CD4-positive, alpha-beta T cell (primary cell): ENCODE data around the gene SLC37A1. TPM values are rescaled to one million over a fixed set of nuclear protein-coding genes. Genes with fewer than 3 reads are reported as not detected.
"Not testable (repeated sequence)": the region's sequence is repeated elsewhere in the genome, so short reads cannot be mapped to it uniquely, and the experiment has no call there.

Experiments used
- ATAC-seq: fragments of 200-7000 bp; cut with Tn5 transposase; one replicate; pipeline ENCODE4 v1.10.0; 2022; ENCODE audit warnings: mild to moderate bottlenecking; ENCODE audit not compliant: poor library complexity
- CTCF ChIA-PET: fragments of 350-600 bp; sonication (Branson Sonifier 250); formaldehyde crosslinking; loops from one replicate; lab custom pipeline; 2021; ENCODE audit warnings: antibody characterized with exemption, inconsistent platforms; lab: Charles Lee
- POLR2A ChIA-PET: fragments of 350-600 bp; sonication (Branson Sonifier 250); formaldehyde crosslinking; loops from one replicate; lab custom pipeline; 2021; ENCODE audit warnings: antibody characterized with exemption, inconsistent platforms; lab: Charles Lee
- DNase-seq, 14 experiments: peaks; one replicate each; pipeline ENCODE4 v3.0.0-alpha.2; 2013 to 2020; ENCODE audit warnings: mixed read lengths in 2 of 14
- H3K27ac ChIP-seq, 2 donors: one replicate each; pipeline versions ENCODE4 v1.5.1 to v1.7.0; 2013; ENCODE audit warnings: low read length in 2 of 2, low read depth in 1 of 2, mild to moderate bottlenecking in 1 of 2
- H3K27me3 ChIP-seq, 2 experiments: 1 replicate in 1 of 2; 2 replicates in 1 of 2; pipeline versions ENCODE4 v1.6.1 to v1.7.0; 2013; ENCODE audit warnings: low read length in 2 of 2, control low read depth in 1 of 2, mild to moderate bottlenecking in 1 of 2, moderate library complexity in 1 of 2; ENCODE audit not compliant: insufficient read depth in 2 of 2, control insufficient read depth in 1 of 2
- H3K36me3 ChIP-seq: one replicate; pipeline ENCODE4 v1.6.1; 2013; ENCODE audit warnings: low read length, control low read depth; ENCODE audit not compliant: insufficient read depth
- H3K4me1 ChIP-seq: one replicate; pipeline ENCODE4 v1.6.1; 2013; ENCODE audit warnings: low read length, control low read depth; ENCODE audit not compliant: insufficient read depth
- H3K4me3 ChIP-seq: one replicate; pipeline ENCODE4 v1.5.1; 2013; ENCODE audit warnings: mild to moderate bottlenecking, low read length, moderate library complexity
- H3K9me3 ChIP-seq, 2 experiments: 1 replicate in 1 of 2; 2 replicates in 1 of 2; pipeline versions ENCODE4 v1.6.1 to v1.7.0; 2013; ENCODE audit warnings: low read length in 2 of 2, mild to moderate bottlenecking in 2 of 2, control low read depth in 1 of 2, moderate library complexity in 1 of 2; ENCODE audit not compliant: control insufficient read depth in 1 of 2, insufficient read depth in 1 of 2
- H3K27ac Mint-ChIP-seq: one replicate; pipeline ENCODE4 v1.8.0; 2020; ENCODE audit warnings: mixed read lengths
- H3K27me3 Mint-ChIP-seq: one replicate; pipeline ENCODE4 v1.8.0; 2021; ENCODE audit warnings: mixed read lengths
- H3K36me3 Mint-ChIP-seq: one replicate; pipeline ENCODE4 v1.8.0; 2021; ENCODE audit warnings: low read depth, mixed read lengths
- H3K4me1 Mint-ChIP-seq: one replicate; pipeline ENCODE4 v1.8.0; 2021; ENCODE audit warnings: low read depth, mixed read lengths
- H3K4me3 Mint-ChIP-seq: one replicate; pipeline ENCODE4 v1.8.0; 2020; ENCODE audit warnings: mild to moderate bottlenecking, mixed read lengths
- H3K9me3 Mint-ChIP-seq: one replicate; pipeline ENCODE4 v1.8.0; 2020; ENCODE audit warnings: mixed read lengths
- intact Hi-C, 2 experiments: fragments of 100-400 bp; cut with DNase I in 1 of 2; cut with micrococcal nuclease in 1 of 2; formaldehyde crosslinking; loops; one replicate each; pipeline versions ENCODE4 v1.15.1 to v1.9.0; 2023 to 2025; cut with DNase I, micrococcal nuclease
- total RNA-seq, 174 experiments: library from RNA in 2 of 174; stranded (reverse) in 2 of 174; gene quantifications; one replicate each; pipeline ENCODE4 v1.2.3 and lab custom pipeline; 2021 to 2026
- TF ChIP-seq, protein P1 (sequence below): fragments of 200-600 bp; IDR thresholded peaks from one replicate; pipeline ENCODE4 v1.8.0; 2022; ENCODE audit warnings: antibody characterized with exemption, mild to moderate bottlenecking

SLC37A1 gene
- total RNA-seq, 2 experiments from 2014 or later = 16.4 to 16.7 TPM

DNA sequence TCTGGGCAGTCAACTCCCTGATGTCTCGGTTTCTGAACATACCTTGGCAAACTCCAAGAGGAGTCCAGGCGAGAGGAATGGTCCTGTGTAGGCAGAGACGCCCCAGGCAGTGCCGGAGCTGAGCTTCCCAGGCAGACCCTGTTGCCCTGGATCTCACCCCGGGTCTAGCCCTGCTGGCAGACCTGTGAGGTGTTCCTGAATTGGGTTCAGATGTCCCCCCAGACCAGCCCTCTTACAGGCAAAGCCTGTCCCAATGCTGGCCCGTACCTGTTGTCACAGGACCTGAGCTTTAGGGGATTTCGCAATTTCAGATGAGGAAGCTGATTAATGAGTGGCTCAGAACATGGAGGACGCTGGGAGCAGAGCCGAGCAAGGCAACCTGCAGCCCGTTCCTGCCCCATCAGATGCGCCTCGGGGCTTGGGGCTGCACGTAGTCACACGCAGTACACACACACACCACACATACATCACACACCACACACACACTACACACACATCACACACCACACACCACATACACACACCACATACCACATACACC lies 101.2 kb downstream of the SLC37A1 start:
- ChIA-PET CTCF (no interaction called here), POLR2A (interaction anchor here (0.7 to 1.6 kb wide), 9 partner anchors 10 to 278 kb away, joined by 3 to 9 read pairs (median 6); partner anchors contain the start of genes NDUFV3, PDE9A and UBASH3A)
- Mint-ChIP-seq H3K36me3 (no peaks in the 10 kb centered on the region), H3K4me3 (no peak overlapping the region), H3K27ac (no peak overlapping the region), H3K4me1 (peaks cover 6% of the 10 kb centered on the region), H3K27me3 (no peaks in the 10 kb centered on the region), H3K9me3 (no peaks in the 10 kb centered on the region)
- no peaks in the 10 kb centered on the region for H3K27me3 ChIP-seq
- ATAC-seq (peak; percentile 66), DNase-seq (peak; percentile 26 to 87 (median 38))
- peaks cover 38% of the 10 kb centered on the region for H3K4me1 ChIP-seq
- TF ChIP-seq, protein P1, sequence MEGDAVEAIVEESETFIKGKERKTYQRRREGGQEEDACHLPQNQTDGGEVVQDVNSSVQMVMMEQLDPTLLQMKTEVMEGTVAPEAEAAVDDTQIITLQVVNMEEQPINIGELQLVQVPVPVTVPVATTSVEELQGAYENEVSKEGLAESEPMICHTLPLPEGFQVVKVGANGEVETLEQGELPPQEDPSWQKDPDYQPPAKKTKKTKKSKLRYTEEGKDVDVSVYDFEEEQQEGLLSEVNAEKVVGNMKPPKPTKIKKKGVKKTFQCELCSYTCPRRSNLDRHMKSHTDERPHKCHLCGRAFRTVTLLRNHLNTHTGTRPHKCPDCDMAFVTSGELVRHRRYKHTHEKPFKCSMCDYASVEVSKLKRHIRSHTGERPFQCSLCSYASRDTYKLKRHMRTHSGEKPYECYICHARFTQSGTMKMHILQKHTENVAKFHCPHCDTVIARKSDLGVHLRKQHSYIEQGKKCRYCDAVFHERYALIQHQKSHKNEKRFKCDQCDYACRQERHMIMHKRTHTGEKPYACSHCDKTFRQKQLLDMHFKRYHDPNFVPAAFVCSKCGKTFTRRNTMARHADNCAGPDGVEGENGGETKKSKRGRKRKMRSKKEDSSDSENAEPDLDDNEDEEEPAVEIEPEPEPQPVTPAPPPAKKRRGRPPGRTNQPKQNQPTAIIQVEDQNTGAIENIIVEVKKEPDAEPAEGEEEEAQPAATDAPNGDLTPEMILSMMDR = no peak
- peak overlapping the region; percentile 51 for H3K4me3 ChIP-seq
- intact Hi-C loops = loop anchor here in 1 of 2 experiments (1.0 to 5.0 kb wide), 2 partner anchors 16 to 202 kb away; no protein-coding TSS in a partner anchor
- H3K9me3 ChIP-seq = peaks cover 9 to 10% of the 10 kb centered on the region in 2 experiments
- no peaks in the 10 kb centered on the region for H3K36me3 ChIP-seq
- H3K27ac ChIP-seq = peak overlapping the region; percentile 0 to 55

DNA sequence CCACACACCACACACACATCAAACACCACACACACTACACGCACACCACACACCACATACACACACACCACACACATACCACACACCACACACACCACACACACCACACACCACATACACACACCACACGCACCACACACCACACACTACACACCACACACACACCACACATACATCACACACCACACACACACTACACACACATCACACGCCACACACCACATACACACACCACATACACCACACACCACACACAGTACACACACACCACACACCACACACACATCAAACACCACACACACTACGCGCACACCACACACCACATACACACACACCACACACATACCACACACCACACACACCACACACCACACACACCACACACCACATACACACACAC lies 101.7 kb downstream of the SLC37A1 start:
- H3K27ac Mint-ChIP-seq, ATAC-seq, H3K4me1 Mint-ChIP-seq, CTCF ChIA-PET, H3K27me3 ChIP-seq, DNase-seq, H3K36me3 Mint-ChIP-seq, H3K9me3 Mint-ChIP-seq, H3K36me3 ChIP-seq, H3K27me3 Mint-ChIP-seq, H3K4me3 Mint-ChIP-seq, intact Hi-C loops: not testable (repeated sequence)
- Histone ChIP-seq H3K27ac (peak overlapping the region in 1 of 2 donors; percentile 0), H3K4me3 (peak overlapping the region; percentile 51), H3K4me1 (peaks cover 37% of the 10 kb centered on the region), H3K9me3 (peaks cover 8 to 10% of the 10 kb centered on the region in 2 experiments)
- POLR2A ChIA-PET = interaction anchor here (1.0 to 1.6 kb wide), 8 partner anchors 11 to 211 kb away, joined by 3 to 9 read pairs (median 6); partner anchors contain the start of genes PDE9A and UBASH3A

DNA sequence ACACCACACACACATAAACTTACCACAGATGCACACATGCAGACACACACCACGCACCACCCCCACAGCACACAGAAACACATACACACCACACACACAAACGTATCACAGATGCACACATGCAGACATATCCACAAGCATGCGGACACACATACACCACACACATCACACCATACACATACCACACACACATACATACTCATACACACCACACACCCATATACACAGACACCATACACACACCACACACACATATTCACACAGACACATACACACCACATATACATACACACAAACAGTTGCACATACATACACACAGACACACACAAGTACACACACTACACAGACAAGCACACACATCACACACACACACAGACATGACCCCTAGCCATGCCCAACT lies 102.3 kb downstream of the SLC37A1 start:
- CTCF ChIA-PET = no interaction called here
- H3K27me3 ChIP-seq = no peaks in the 10 kb centered on the region
- H3K4me1 ChIP-seq = peaks cover 37% of the 10 kb centered on the region
- H3K27me3 Mint-ChIP-seq = no peaks in the 10 kb centered on the region
- H3K4me3 ChIP-seq = peak overlapping the region; percentile 42
- intact Hi-C loops = no loop called here
- H3K4me3 Mint-ChIP-seq = no peak overlapping the region
- ATAC-seq (no peak), DNase-seq (no peak)
- no peaks in the 10 kb centered on the region for H3K36me3 Mint-ChIP-seq
- no peaks in the 10 kb centered on the region for H3K4me1 Mint-ChIP-seq
- H3K27ac Mint-ChIP-seq = no peak overlapping the region
- H3K9me3 Mint-ChIP-seq = no peaks in the 10 kb centered on the region
- POLR2A ChIA-PET = interaction anchor here (1.2 kb wide), 1 partner anchor 38 kb away, joined by 3 read pairs; the partner anchor contains the start of gene PDE9A
- TF ChIP-seq, protein P1 = no peak
- no peaks in the 10 kb centered on the region for H3K36me3 ChIP-seq
- no peak overlapping the region for H3K27ac ChIP-seq
- H3K9me3 ChIP-seq = peaks cover 8 to 10% of the 10 kb centered on the region in 2 experiments
